NCI-H345 treated with DMSO at 0.1 percent for 48 hours (cell line): ENCODE measurements around the gene UGP2.
"Not testable (repeated sequence)": the region's sequence is repeated elsewhere in the genome, so short reads cannot be mapped to it uniquely, and the experiment has no call there.

Experiments used
- DNase-seq: peaks from one replicate; lab custom pipeline; 2025; ENCODE audit not compliant: unreplicated experiment; lab: John Stamatoyannopoulos, UW

Gene UGP2

GRCh38 chr2:63890678-63891077, 49.0 kb downstream of the UGP2 start:
- DNase-seq: no peak

GRCh38 chr2:63891488-63892030, 49.9 kb downstream of the UGP2 start:
- DNase-seq: no peak

- DNase-seq: no peak
Measured at GRCh38 chr2:63893163-63893562, 51.5 kb downstream of the UGP2 start.

- DNase-seq: no peak
Measured at GRCh38 chr2:63894167-63894566, 52.5 kb downstream of the UGP2 start.

GRCh38 chr2:63898839-63899238, 57.1 kb downstream of the UGP2 start:
- no peak for DNase-seq

GRCh38 chr2:63899639-63900038, 57.9 kb downstream of the UGP2 start:
- DNase-seq: no peak

- DNase-seq: no peak
Measured at GRCh38 chr2:63902149-63902548, 60.5 kb downstream of the UGP2 start.

- no peak for DNase-seq
Measured at GRCh38 chr2:63903003-63903402, 61.3 kb downstream of the UGP2 start.

- no peak for DNase-seq
Measured at GRCh38 chr2:63914311-63914710, 72.6 kb downstream of the UGP2 start.

GRCh38 chr2:63926815-63927214, 85.1 kb downstream of the UGP2 start:
- peak; percentile 74 for DNase-seq

GRCh38 chr2:63932104-63932503, 90.4 kb downstream of the UGP2 start:
- DNase-seq: not testable (repeated sequence)
